Right hindlimb (tissue), 1 donor: Measurements from ENCODE around the gene GLYR1.
"Not testable (repeated sequence)": the region's sequence is repeated elsewhere in the genome, so short reads cannot be mapped to it uniquely, and the experiment has no call there.

Experiments used
- DNase-seq: peaks from one replicate; pipeline ENCODE4 v3.0.0-alpha.2; 2018

The GLYR1 gene

DNA sequence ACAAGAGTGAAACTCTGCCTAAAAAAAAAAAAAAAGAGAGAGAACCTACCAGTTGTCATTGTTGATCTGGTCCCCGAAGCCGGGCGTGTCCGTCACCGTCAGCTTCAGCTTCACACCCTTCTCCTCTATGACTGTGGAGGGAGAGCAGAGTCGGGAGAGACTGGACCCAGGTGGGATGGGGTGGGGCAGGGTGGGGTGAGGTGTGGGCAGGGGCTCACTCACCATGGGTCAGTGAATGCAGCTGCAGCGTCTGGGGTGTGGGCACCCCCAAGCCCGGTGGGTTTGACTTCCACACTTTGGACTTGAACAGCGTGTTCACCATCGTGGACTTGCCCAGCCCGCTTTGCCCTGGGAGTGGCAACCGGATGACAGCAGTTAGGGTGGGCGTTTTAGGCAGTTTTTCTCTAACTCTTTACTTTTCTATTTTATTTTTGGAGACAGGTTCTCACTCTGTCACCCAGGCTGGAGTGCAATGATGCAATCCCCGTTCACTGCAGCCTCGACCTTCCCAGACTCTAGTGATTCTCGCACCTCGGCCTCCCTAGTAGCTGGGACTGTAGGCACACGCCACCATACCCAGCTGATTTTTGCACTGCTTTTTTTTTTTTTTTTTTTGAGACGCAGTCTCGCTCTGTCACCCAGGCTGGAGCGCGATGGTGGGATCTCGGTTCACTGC is 61.2 kb downstream of the GLYR1 start:
- no peak for DNase-seq

DNA sequence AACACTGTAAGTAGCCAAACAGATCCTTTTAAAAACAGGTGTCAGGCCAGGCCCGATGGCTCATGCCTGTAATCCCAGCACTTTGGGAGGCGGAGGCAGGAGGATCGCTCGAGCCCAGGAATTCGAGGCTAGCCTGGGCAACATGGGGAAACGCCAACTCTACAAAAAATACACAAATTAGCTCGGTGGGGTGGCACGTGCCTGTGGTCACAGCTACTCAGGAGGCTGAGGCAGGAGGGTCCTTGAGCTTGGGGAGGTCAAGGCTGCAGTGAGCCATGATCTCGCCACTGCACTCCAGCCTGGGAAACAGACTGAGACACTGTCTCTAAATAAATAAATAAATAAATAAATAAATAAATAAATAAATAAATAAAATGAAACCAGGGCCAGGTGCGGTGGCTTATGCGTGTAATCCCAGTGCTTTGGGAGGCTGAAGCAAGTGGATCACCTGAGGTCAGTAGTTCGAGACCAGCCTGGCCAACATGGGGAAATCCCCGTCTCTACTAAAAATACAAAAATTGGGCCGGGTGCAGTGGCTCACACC is 62.6 kb downstream of the GLYR1 start:
- DNase-seq: not testable (repeated sequence)

DNA sequence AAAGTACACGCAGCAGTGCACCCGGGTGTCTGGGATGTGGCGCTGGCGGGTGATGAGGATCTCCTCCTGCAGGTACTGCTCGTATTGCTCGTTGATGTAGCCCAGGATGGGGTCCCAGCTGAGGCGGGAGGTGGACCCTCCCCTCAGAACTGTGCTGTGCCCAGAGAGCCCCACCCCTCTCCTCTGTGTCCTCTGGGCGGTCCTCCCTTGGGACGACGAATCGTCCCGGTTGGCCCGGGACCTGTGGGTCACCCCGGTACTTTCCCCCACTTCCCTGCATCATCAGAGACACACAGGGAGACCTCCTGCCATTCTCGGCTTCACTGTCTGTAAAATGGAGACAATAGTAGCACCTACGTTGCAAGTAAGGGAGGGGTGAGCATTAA is 63.1 kb downstream of the GLYR1 start:
- no peak for DNase-seq

DNA sequence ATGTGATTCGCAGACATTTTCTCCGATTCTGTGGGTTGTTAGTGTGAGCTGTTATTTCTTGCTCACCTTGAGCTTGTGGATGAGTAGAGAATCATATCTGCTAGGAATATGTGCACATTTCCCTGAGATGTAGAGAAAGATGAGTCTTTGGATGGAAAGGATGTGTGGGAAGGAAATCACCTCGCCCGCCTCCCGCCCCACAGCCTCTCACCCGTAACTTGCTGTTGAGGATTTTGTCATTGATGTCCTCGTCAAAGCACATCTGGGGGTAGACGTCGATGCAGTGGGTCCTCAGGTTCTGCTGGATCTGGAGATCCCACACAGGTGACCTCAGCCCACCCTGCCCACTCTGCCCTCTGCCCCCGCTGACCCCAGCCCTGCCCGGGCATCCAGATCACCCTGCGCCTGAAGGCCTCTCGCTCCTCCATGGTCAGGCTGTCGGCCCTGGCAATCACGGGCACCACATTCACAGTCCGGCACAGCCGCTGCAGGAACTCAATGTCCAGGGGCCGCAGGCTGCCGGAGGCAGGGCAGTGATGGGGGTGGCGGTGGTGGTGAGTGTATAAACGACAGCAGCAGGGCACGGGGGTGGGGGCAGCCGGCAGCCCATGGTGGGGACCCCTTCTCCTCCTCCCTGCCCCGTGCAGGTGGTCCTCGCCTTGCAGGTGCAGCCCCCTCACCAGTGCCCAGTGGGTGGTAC is 63.7 kb downstream of the GLYR1 start:
- no peak for DNase-seq

DNA sequence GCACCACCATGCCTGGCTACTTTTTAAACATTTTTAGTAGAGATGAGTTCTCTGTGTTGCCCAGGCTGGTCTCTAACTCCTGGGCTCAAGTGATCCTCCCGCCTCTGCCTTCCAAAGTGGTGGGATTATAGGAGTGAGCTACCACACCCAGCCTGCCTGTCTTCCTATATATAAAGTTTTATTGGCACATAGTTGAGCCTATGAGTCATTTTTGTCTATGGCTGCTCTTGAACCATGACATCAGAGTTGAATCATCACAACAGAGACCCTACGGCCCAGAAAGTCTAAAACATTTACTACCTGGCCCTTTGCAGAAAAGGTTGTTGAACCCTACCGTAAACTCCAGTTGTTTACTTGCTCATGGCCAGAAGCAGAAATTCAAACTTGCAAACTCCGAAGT is 66.9 kb downstream of the GLYR1 start:
- DNase-seq: no peak

DNA sequence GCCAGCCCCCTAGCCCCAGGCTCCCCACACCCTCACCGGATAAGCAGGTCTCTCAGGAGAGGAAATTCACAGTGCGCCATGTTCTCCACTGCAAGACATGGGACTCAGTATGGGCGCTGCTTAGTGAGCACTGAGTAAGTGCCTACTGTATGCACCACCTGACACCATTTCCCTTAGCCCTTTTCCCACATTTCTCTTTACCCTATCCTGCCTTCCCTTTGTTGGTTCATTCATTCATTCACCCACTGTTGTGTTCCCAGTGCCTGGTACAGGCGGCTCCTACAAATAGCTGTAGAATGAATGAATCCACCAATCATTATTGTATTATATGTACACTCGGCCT is 69.1 kb downstream of the GLYR1 start:
- no peak for DNase-seq

DNA sequence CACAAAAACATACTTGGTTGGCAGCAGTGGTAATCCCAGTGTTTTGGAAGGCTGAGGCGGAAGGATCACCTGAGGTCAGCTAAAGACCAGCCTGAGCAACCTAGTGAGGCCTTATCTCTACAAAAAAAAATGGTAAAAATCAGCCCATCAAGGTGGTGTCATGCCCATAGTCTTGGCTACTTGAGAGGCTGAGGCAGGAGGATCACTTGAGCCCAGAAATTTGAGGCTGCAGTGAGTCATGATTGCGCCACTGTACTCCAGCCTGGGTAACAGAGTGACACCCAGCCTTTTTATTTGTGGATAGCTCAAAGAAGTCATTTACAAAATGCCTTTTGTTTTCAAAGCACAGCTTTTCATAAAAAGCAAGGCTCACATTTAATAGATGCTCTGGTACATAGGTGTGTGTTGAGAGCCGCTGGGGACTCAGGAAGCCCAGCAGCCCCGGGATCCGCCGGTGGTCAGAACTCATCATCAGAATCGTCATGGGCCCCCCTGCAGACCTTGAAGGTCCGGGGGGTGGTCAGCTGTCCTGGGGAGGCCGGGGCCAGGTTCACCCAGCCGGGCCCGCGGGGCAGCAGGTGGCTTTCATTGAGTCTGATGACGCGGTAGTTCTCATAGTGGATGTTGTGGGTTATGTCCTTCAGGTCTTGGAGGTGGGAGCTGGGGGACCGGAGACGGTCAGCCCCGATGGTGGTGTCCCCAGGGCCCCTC is 69.6 kb downstream of the GLYR1 start:
- no peak for DNase-seq

DNA sequence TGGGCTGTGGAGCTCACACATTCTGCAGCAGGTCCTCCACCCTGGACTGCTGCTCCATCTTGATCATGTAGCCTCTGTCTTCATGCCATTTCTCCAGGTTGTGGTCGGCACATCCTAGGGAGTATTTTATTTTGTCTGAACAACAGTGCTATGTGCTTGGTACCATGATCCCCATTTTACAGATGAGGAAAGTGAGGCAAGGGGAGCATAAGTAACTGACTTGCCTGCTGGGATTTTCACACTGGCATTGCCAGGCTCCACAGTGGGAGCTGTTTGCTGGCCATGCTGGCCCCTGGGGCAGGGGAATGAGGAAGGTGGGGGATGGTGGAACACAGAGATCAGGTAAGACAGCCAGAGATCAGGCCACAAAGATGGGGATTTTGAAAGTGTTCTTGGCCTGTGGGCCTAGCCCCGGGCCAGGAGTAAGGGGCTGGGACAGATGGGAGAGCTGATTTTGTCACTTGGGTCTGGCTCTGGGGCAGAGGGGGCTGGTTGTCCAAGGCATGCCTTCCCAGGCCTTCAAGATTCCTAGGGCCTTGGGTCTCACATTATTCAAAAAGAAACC is 70.9 kb downstream of the GLYR1 start:
- DNase-seq: no peak

DNA sequence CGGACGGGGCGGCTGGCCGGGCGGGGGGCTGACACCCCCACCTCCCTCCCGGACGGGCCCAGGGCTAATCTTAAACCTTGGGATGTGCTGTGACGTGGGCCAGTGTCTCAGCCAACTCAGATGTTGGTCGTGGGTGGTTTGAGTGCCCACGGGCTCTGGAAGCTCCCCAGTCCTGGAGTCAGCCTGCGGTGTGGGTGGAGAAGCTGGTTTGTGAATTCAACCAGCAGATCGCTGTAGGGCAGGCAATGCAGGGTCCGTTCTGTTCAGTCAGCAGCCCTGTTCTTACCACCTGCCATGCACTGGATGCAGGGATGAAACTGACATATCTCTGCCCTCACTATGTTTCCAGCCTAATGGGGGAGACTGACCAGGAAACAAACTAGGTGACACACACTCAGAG is 72.1 kb downstream of the GLYR1 start:
- no peak for DNase-seq

DNA sequence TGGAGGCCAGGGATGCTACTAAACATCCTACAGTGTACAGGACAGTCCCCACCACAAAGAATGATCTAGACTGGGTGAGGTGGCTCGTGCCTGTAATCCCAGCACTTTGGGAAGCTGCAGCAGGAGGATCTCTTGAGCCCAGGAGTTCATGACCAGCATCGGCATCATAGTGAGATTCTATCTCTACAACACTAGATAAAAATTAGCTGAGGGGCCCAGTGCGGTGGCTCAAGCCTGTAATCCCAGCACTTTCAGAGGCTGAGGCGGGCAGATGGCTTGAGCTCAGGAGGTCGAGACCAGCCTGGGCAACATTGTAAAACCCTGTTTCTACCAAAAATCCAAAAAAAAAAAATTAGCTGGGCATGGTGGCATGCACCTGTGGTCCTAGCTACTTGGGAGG is 74.7 kb downstream of the GLYR1 start:
- no peak for DNase-seq

DNA sequence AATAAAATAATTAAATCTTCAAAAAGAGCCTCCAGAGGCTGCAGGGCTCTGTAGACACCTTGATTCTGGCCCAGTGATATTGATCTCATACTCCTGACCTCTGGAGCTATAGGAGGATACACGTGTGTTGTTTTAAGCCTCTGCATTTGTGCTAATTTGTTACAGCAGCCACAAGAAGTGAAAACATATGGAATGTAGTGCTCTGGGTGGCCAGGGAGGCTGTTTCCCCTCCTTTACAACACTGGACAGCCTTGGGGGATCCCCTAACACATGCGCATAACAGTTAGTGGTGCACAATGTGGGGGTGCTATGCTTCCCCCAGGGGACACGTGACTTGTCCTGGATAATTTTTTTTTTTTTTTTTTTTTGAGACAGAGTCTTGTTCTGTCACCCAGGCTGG is 75.4 kb downstream of the GLYR1 start:
- DNase-seq: no peak

DNA sequence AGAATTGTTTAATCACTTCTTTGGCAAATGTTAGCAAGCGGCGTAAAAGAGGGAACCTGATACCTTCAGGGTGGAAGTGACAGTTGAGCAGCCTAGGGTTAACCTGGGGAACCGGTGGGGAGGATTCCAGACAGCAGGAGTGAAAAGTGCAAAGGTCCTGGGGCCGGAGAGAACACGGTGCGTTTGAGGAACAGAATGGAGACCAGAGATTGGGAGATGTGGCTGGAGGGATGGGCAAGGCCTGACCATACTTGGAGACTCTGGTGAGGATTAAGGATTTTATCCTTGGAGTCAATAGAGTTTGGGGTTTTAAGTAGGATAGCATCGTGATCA is 77.8 kb downstream of the GLYR1 start:
- DNase-seq: no peak

DNA sequence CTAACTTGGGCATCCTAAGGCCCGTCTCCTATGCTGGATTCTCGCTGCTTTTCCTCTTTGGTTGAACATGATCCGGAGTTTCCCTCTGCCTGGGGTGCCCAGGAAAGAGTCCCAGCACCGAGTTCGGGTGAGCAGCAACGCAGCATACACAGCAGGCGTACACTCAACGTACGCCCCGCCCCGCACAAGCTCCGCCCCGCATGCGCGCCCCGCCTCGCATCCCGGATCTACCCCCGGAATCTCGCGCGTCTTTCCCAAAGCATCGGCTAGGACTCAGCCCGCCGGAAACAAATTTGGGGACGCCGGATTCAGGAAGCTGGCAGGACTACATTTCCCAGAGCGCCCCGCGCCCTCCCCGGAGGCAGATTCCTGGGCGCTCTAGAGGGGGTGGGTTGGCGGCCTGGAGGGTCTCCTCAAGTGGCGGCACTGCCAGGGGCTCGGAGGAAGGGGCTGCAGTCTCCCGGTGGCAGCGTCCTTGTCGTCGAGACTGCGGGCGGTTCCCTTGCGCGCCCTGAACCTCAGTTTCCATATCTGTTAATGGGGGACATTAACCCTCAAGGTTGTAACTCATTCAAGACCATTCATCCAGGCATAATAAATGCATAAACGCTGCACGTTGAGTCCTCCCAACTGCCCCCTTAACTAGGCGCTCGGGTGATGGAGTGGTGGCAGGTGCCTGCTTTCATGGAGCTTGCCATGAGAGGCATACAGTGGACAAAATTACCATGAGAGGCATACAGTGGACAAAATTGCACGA is 78.4 kb downstream of the GLYR1 start:
- peak; percentile 98 for DNase-seq

DNA sequence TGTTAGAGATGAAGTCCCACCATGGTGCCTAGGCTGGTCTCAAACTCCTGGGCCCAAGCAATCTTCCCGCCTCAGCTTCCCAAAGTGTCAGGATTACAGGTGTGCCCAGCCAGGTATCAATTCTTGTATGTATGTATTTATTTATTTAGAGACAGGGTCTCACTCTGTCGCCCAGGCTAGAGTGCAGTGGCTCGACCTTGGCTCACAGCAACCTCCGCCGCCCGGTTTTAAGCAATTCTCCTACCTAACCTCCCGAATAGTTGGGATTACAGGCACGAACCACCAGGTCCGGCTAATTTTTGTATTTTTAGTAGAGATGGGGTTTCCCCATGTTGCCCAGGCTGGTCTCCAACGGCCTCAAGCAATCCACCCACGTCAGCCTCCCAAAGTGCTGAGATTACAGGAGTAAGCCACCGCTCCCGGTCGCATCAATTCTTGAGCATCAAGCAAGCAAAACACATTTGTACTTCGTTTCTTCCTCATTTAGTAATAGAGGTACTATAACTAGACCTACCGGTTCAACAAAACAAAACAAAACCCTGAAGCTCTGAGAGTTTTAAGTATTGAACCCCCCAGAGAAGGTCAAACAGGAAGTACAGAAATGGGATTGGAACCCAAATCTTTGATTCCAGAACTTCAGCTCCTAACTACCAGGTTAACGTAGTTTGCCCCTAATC is 79.1 kb downstream of the GLYR1 start:
- DNase-seq: no peak

DNA sequence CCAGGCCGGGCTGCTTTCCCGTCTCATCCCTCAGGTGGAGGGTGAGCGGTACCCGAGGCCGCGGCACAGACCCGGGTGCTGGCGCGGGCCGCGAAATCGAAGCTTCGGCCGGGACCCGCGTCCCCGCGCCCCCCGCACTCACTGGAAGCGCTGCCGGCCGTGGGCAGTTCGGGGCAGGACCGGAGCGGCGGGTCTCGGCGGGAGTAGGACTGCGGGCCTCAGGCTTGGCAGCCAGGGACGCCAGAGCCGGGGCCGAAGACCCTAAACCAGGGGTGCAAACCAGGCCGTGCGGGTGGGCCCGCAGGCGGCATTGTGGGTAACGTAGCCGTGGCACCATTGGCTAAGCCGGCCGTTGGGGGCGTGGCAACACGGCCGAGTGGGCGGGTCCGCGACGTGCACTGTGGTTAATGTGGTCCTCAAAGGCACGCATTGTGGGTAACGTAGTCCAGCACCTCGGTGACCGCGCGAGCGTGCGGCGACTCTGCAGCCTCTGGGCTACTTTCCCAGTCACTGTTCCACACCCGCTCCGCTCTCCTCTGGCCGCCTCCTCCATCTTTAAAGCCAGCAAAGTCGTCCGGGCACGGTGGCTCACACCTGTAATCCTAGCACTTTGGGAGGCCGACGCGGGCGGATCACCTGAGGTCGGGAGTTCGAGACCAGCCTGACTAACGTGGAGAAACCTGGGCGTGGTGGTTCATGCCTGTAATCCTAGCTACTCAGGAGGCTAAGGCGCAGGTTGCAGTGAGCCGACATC is 80.0 kb downstream of the GLYR1 start, which contains the start of gene ZNF500:
Gene ZNF500 (minus strand): TSS at position 288 of the 754 bp plus-strand sequence. CDS start 1,184 bp downstream, outside the sequence.
- peak; percentile 99 for DNase-seq

DNA sequence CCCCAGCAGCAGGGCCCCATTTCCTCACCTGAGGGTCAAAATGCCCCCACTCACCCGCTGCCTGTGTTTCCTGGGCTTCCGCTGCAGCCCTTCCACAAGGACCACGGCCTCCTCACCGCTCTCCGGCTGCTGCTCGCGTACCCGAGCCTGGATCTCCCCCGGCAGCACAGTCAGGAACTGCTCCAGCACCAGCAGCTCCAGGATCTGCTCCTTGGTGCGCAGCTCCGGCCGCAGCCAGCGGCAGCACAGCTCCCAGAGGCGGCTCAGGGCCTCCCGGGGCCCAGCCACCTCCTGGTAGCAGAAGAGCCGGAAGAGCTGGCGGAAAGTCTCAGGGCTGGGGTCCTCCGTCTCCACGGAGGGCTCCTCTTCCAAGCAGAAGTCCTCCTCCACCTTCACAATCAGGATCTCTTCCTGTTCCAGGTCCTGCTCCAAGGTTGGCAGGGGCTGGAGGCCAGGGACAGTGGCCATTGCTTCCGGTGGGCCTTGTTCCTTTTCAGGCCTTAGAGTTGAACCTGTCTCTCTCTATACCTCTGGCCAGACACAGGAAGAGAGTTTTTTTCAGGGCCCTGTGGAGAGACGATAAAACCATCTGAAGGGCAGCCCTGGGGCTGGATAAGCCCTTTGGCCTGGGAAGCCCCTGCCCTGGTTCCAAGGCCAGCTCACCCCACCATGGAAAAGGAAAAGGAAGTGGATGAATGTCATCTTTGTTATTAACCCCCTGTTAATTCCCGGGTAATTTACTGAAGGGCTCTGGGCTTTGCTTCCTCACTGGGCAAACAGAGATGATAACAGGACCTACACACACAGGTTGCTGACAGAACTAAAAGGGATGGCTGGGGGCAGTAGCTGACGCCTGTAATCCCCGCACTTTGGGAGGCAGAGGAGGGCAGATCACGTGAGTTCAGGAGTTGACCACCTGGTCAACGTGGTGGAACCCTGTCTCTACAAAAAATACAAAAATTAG is 81.3 kb downstream of the GLYR1 start:
- DNase-seq: no peak

DNA sequence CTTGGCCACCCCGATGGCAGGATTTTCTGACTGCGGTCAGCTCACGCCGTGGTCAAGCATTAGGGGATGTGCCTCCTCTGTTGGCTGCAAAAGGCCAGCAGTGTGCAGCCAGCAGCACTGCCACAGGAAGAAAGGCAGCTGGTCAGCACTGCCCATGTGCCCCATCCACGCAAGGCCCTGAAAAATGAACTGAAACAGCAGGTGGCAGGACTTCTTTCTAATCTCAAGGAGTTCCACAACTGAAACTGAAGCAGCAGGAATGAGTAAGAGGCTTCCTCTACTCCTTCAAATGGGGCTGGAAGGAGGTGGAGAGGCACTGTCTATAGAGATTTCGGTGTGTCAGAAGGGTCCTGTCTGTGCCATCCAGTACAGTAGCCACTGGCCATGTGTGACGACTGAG is 83.3 kb downstream of the GLYR1 start:
- no peak for DNase-seq

DNA sequence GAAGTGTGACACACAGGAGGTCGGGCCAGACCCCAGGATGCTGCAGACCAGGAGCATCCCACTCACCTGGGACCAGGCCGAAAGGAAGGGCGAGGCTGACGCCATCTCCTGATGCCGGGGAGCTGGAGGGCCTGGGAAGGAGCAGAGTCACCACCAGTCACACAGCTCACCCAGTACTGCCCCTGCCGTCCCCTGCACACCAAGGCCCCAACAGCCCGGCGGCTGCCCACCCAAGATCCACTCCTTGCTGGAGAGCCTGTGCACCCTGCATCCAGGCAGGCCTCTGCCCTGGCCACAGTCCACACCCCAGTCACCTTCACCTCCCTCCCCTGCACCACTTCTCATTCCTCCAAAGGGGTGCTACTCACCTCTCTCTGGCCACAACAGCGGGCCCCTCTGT is 84.9 kb downstream of the GLYR1 start:
- DNase-seq: no peak

DNA sequence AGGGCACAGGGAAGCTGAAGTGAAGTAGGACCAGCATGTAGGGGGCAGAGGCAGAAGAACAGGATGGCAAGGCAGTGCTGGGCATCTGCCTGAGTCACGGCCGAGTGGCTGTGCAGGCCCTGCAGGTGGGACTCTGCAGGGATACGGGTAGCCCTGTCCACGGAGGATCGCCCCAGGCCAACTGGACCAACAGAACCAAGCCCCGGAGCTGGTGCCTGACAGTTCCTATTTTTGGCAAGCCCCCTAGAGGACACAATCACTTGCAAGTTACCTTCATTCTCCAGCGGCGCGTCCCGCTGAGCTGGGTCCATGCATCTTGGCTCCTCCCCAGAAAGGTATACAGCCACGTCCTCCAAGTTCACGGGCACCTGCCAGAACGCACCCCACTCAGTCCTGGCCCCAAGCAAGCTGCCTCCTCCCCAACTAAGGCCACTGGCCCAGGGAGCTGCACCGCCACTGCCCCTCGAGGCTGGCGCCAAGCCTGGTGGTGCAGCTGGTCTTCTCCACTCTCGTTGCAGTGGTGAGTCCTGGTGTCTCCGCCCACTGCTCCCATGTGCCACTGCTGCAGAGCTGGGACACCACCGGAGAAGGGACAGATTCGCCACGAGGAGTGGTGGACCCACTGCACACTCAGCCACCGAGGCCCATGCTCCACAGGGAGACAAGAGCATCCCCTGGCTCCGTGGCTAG is 86.7 kb downstream of the GLYR1 start:
- DNase-seq: no peak

DNA sequence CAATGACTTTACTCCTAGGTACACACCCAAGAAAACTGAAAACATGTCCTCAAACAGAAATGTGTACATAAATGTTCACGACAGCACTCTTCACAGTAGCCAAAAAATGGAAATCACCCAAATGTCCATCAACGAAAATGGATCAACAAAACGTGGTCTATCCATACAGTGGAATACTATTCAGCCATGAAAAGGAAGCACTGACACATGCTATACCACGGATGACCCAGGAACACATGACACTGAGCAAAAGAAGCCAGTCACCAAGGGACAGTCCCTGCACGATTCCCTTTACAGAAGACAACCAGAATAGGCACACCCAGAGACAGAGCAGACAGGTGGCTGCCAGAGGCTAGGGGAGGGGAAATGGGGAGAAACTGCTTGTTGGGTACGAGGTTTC is 91.4 kb downstream of the GLYR1 start:
- DNase-seq: no peak
